ENCODE data around the gene ZNF785. TPM values are rescaled to one million over a fixed set of nuclear protein-coding genes. Genes with fewer than 3 reads are reported as not detected.

The ZNF785 gene
- total and polyA plus RNA-seq, 2 of the 13 experiments (the other 11 are each of a cell fraction or from before 2014, with no cell fraction given), result 0.01 TPM; not detected in 1

GRCh38 chr16:30557707-30557956 lies 27.9 kb downstream of the ZNF785 start (continued):
- TF ChIP-seq BATF2 (CRISPR knock-in tag; IDR thresholded peaks at IDR 0.05) (0 out of 2 replicates have a peak, but pooled peaks have one; percentile 21), ZNF10 (CRISPR knock-in tag; IDR thresholded peaks at IDR 0.05; ENCODE audit: borderline replicate concordance, low read depth) (no peak), ZNF292 (CRISPR knock-in tag; IDR thresholded peaks at IDR 0.05; ENCODE audit: borderline replicate concordance, low read depth) (no peak), RAD51 (IDR thresholded peaks at IDR 0.05; ENCODE audit: borderline replicate concordance) (no peak), SKI (IDR thresholded peaks at IDR 0.05; ENCODE audit: partially characterized antibody) (peak; percentile 23), ZNF713 (CRISPR knock-in tag; IDR thresholded peaks at IDR 0.05) (no peak), MEIS1 (CRISPR knock-in tag; IDR thresholded peaks at IDR 0.05; ENCODE audit: borderline replicate concordance) (no peak), ZNF879 (CRISPR knock-in tag; IDR thresholded peaks at IDR 0.05) (no peak; the same call in 1 of the 2 replicates), MLXIP (CRISPR knock-in tag; IDR thresholded peaks at IDR 0.05; ENCODE audit: borderline replicate concordance) (no peak), ERF (CRISPR knock-in tag; IDR thresholded peaks at IDR 0.05) (no peak), MEF2D (CRISPR knock-in tag; IDR thresholded peaks at IDR 0.05) (no peak), ZNF510 (CRISPR knock-in tag; IDR thresholded peaks at IDR 0.05; ENCODE audit: low read depth) (no peak), GLMP (CRISPR knock-in tag; IDR thresholded peaks at IDR 0.05; ENCODE audit: borderline replicate concordance) (no peak), ZNF589 (CRISPR knock-in tag; conservative IDR thresholded peaks at IDR 0.05) (0 out of 2 replicates have a peak, but pooled peaks have one; percentile 7), ZMAT3 (CRISPR knock-in tag; conservative IDR thresholded peaks at IDR 0.05) (no peak), ZBTB4 (CRISPR knock-in tag; IDR thresholded peaks at IDR 0.05; ENCODE audit: borderline replicate concordance) (no peak), ZFP82 (CRISPR knock-in tag; IDR thresholded peaks at IDR 0.05; ENCODE audit: borderline replicate concordance) (no peak), SUZ12 (IDR thresholded peaks at IDR 0.05; ENCODE audit: low read depth, low read length) (no peak), ZNF570 (CRISPR knock-in tag; IDR thresholded peaks at IDR 0.05; ENCODE audit: borderline replicate concordance) (no peak), ZNF577 (CRISPR knock-in tag; IDR thresholded peaks at IDR 0.05; ENCODE audit: borderline replicate concordance, low read depth) (no peak)
